Progenitor cell of endocrine pancreas (in vitro differentiated cells): ENCODE results near the gene MLLT3. TPM values are rescaled to one million over a fixed set of nuclear protein-coding genes. Genes with fewer than 3 reads are reported as not detected.

ENCODE experiments used
- DNase-seq: peaks from one replicate; pipeline ENCODE4 v3.0.0; 2021; ENCODE audit warnings: low spot score; ENCODE audit not compliant: unreplicated experiment
- H3K27ac Mint-ChIP-seq: 2 replicates; pipeline ENCODE4 v1.8.0; 2021; ENCODE audit warnings: mild to moderate bottlenecking, moderate library complexity, mixed read lengths
- H3K27me3 Mint-ChIP-seq: 2 replicates; pipeline ENCODE4 v1.8.0; 2021; ENCODE audit warnings: mixed read lengths
- H3K36me3 Mint-ChIP-seq: 2 replicates; pipeline ENCODE4 v1.8.0; 2022; ENCODE audit warnings: mixed read lengths; ENCODE audit not compliant: insufficient read depth
- H3K4me1 Mint-ChIP-seq: 2 replicates; pipeline ENCODE4 v1.8.0; 2021; ENCODE audit warnings: low read depth, mixed read lengths
- H3K4me3 Mint-ChIP-seq: 2 replicates; pipeline ENCODE4 v1.8.0; 2021; ENCODE audit warnings: low read depth, mild to moderate bottlenecking, moderate library complexity, mixed read lengths
- H3K9me3 Mint-ChIP-seq: 2 replicates; pipeline ENCODE4 v1.8.0; 2021; ENCODE audit warnings: low read depth, mixed read lengths
- CTCF ChIP-seq: fragments of 200-600 bp; sonication (generic); IDR thresholded peaks from one replicate; pipeline ENCODE4 v1.5.0; 2021; ENCODE audit warnings: antibody characterized with exemption, mild to moderate bottlenecking; ENCODE audit not compliant: unreplicated experiment
- total RNA-seq: library from RNA; stranded (reverse); gene quantifications from 2 replicates; pipeline ENCODE4 v1.2.1, GENCODE V29; 2021

Gene MLLT3
- total RNA-seq, 1 donor from 2014 or later: 25.8 TPM

GRCh38 chr9:20466328-20467008 lies 155.8 kb downstream of the MLLT3 start:
- no peak overlapping the region for H3K4me3 Mint-ChIP-seq
- no peaks in the 10 kb centered on the region for H3K27me3 Mint-ChIP-seq

DNA sequence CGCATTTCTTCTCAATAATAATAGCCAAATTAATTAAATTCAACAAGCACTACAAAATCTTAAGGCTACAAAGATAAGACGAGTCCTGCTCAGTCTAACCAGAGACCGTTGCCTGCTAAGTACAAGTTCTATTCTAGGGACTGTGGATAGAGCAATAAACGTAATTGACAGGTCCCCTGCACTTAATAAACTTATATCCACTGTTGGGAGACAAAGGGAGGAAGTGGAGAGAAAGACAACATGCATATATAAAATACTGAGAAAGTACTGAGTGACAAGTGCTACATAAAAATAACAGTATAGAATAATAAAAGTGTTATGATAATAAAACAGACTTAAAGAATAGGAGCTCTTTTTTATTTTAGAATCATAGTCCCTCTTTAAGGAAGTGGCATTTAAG lies 158.1 kb downstream of the MLLT3 start:
- Mint-ChIP-seq H3K4me1 (peaks cover 4% of the 10 kb centered on the region), H3K9me3 (no peaks in the 10 kb centered on the region), H3K4me3 (no peak overlapping the region), H3K36me3 (no peaks in the 10 kb centered on the region), H3K27ac (no peak overlapping the region), H3K27me3 (no peaks in the 10 kb centered on the region)
- no peak for DNase-seq
- no peak for TF ChIP-seq CTCF

More at GRCh38 chr9:20466328-20467008, 155.8 kb downstream of the MLLT3 start:
- peak overlapping the region; percentile 1 for H3K27ac Mint-ChIP-seq
- no peak for DNase-seq
- no peak for TF ChIP-seq CTCF
- H3K4me1 Mint-ChIP-seq: peaks cover 13% of the 10 kb centered on the region
- H3K36me3 Mint-ChIP-seq: no peaks in the 10 kb centered on the region
- H3K9me3 Mint-ChIP-seq: no peaks in the 10 kb centered on the region

DNA sequence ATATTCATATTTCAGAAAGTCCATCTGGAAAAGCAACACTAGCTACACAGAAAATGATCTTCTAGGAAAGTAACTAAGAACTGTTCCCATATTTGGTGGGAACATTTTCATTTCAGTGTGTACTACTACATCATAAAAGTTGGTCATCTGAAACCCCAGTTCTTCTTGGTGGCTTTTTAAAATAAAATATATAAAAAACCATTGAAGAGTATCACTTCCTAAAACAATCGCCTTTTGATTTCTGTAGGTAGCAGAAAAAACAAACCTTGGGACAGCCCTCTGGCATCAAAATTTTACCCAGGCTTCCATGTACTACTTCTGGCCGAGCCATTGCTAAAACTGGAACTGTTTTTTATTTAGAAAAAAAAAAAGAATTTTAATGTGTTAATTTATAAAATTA lies 158.5 kb downstream of the MLLT3 start:
- peaks cover 4% of the 10 kb centered on the region for H3K4me1 Mint-ChIP-seq
- H3K4me3 Mint-ChIP-seq: no peak overlapping the region
- H3K9me3 Mint-ChIP-seq: no peaks in the 10 kb centered on the region
- H3K36me3 Mint-ChIP-seq: no peaks in the 10 kb centered on the region
- no peak overlapping the region for H3K27ac Mint-ChIP-seq
- no peak for TF ChIP-seq CTCF
- no peaks in the 10 kb centered on the region for H3K27me3 Mint-ChIP-seq
- no peak for DNase-seq

- Mint-ChIP-seq H3K4me1 (peaks cover 4% of the 10 kb centered on the region), H3K4me3 (no peak overlapping the region), H3K9me3 (no peaks in the 10 kb centered on the region), H3K27me3 (no peaks in the 10 kb centered on the region), H3K36me3 (peaks cover 1% of the 10 kb centered on the region), H3K27ac (no peak overlapping the region)
- peak; percentile 19 for TF ChIP-seq CTCF
- no peak for DNase-seq
These were observed 159.9 kb downstream of the MLLT3 start for GRCh38 chr9:20462410-20462809.

DNA sequence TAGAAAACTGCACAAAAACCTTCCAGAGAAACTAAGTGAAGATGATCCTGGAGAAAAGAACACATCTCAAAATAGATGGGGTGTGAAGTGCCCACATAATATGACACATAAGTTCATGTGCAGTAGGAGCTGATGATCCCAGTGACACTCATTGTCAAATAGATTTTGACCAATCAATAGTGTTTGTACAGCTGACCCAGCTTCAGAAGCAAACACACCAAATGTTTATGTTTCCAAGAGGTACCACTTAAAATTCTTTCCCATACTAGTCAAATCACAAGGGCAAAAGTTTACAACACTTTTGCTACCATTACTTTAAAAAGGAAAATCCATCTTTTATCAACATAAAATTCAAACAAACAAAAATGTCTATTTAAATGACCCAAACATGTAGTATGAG lies 175.0 kb downstream of the MLLT3 start:
- no peak for TF ChIP-seq CTCF
- no peak overlapping the region for H3K27ac Mint-ChIP-seq
- H3K27me3 Mint-ChIP-seq: no peaks in the 10 kb centered on the region
- H3K4me1 Mint-ChIP-seq: peaks cover 20% of the 10 kb centered on the region
- H3K36me3 Mint-ChIP-seq: no peaks in the 10 kb centered on the region
- H3K9me3 Mint-ChIP-seq: no peaks in the 10 kb centered on the region
- H3K4me3 Mint-ChIP-seq: no peak overlapping the region
- no peak for DNase-seq
